ENCODE measurements around the gene KDM8.

- TF ChIP-seq PATZ1 (CRISPR knock-in tag; IDR thresholded peaks at IDR 0.05; ENCODE audit: borderline replicate concordance) (no peak), ZFP30 (CRISPR knock-in tag; IDR thresholded peaks at IDR 0.05) (no peak), ISL1 (CRISPR knock-in tag; IDR thresholded peaks at IDR 0.05) (no peak)
Observed at GRCh38 chr16:27223226-27223610, 19.9 kb downstream of the KDM8 start.

Data from SK-N-SH treated with all-trans-retinoic acid at 6 μM for 48 hours (cell line).